Hepatocyte (in vitro differentiated cells): ENCODE data around the gene ZFAND4.

Source experiments
- CTCF ChIP-seq: fragments of 200-600 bp; sonication (generic); IDR thresholded peaks from 2 replicates; pipeline ENCODE4 v1.5.1; 2016; ENCODE audit warnings: antibody characterized with exemption, mild to moderate bottlenecking; ENCODE audit not compliant: poor library complexity
- EZH2 ChIP-seq: fragments of 200-600 bp; sonication (generic); IDR thresholded peaks from 2 replicates; pipeline ENCODE4 v1.6.1; 2016; ENCODE audit warnings: antibody characterized with exemption, mild to moderate bottlenecking, borderline replicate concordance
- EZH2phosphoT487 ChIP-seq: fragments of 200-600 bp; sonication (generic); IDR thresholded peaks from one replicate; pipeline ENCODE4 v1.6.1; 2018; ENCODE audit warnings: antibody characterized with exemption, mild to moderate bottlenecking, low read depth, moderate library complexity; ENCODE audit not compliant: unreplicated experiment, severe bottlenecking

GRCh38 chr10:45585131-45585530 is 87.4 kb downstream of the ZFAND4 start:
- TF ChIP-seq CTCF (no peak), EZH2 (no peak), EZH2phosphoT487 (no peak)
